SK-N-SH (cell line): ENCODE data around the gene CSRP2.

Experiments
- CHD2 ChIP-seq: fragments of 150-350 bp; IDR thresholded peaks from 2 replicates; pipeline ENCODE4 v1.6.1; 2018; ENCODE audit warnings: low read length; ENCODE audit not compliant: partially characterized antibody
- CTCF ChIP-seq: fragments of 200-600 bp; sonication (generic); IDR thresholded peaks from 2 replicates; pipeline ENCODE4 v1.6.1; 2017; ENCODE audit warnings: antibody characterized with exemption, mild to moderate bottlenecking, moderate library complexity
- GABPA ChIP-seq: IDR thresholded peaks from 2 replicates; pipeline ENCODE4 v1.4.0; 2012; ENCODE audit warnings: low read depth, mild to moderate bottlenecking
- JUND ChIP-seq: IDR thresholded peaks from 2 replicates; pipeline ENCODE4 v1.4.0; 2012
- MAX ChIP-seq: IDR thresholded peaks from 2 replicates; pipeline ENCODE4 v1.4.0; 2012; ENCODE audit warnings: low read depth
- REST ChIP-seq: IDR thresholded peaks from 2 replicates; pipeline ENCODE4 v1.6.1; 2012; ENCODE audit warnings: mild to moderate bottlenecking, low read depth, low read length, moderate library complexity
- SIN3A ChIP-seq: IDR thresholded peaks from 2 replicates; pipeline ENCODE4 v1.6.1; 2012; ENCODE audit warnings: low read depth, mild to moderate bottlenecking, low read length, moderate library complexity, borderline replicate concordance
- SMC3 ChIP-seq: IDR thresholded peaks from 2 replicates; pipeline ENCODE4 v1.6.1; 2012; ENCODE audit warnings: low read depth, low read length, improper control_type of control experiment
- TAF1 ChIP-seq: IDR thresholded peaks from 2 replicates; pipeline ENCODE4 v1.6.1; 2012; ENCODE audit warnings: low read depth, mild to moderate bottlenecking, low read length, moderate library complexity, borderline replicate concordance
- USF2 ChIP-seq: fragments of 150-350 bp; IDR thresholded peaks from 2 replicates; pipeline ENCODE4 v1.6.1; 2017; ENCODE audit warnings: antibody characterized with exemption, low read length, low read depth, borderline replicate concordance

- TF ChIP-seq GABPA (no peak), JUND (no peak), CTCF (no peak), REST (no peak), TAF1 (no peak), SMC3 (no peak), SIN3A (no peak), USF2 (no peak), MAX (no peak), CHD2 (no peak)
These were observed 30.7 kb downstream of the CSRP2 start for GRCh38 chr12:76848132-76848531.
